Measurements from ENCODE around the gene CYFIP1.

DNA sequence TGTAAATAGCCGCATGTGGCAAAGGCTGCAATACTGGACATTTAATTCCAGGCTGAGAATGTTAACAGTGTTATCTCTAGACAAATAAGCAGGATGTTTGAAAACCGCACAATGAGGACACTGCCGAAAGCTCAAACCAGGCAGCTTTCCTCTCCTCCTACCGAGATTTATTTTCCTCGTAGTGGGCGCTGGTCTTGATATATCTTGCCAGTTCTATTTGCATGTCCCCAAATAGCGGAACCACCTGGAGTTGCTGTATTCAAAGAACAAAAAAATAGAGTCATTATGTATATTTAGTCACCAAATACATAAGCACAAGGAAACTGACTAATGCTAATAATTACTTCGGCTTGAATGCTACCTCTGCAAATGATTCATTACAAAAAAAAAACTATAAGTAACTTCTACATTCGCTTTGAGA is 46.5 kb downstream of the CYFIP1 start:
- TF ChIP-seq CTCF (IDR thresholded peaks at IDR 0.05; ENCODE audit: insufficient read depth, low read depth, low read length) = no peak
- TF ChIP-seq EZH2 (IDR thresholded peaks at IDR 0.05; ENCODE audit: insufficient read depth, low read length) = no peak

Measured in astrocyte (in vitro differentiated cells and primary cell).